ENCODE data around the gene SIAE.

DNA sequence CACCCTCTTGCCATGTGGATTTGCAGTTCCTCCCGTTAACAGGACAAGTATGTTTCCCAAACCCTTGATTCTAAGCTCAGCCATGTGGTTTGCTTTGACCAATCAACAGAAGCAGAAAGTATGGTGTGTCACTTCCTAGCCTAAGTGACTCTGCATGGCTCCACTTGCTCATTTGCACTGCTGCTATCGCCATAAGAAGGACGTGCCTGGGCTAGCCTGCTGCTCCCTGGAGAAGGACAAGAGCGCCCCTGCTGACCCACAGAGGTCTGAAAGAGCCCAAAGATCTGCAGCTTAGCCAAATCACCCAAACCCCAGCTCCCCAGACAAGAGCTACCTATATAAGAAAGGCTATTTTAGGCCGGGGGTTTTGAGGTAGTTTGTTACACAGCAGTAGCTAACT lies 32.9 kb downstream of the SIAE start:
- TF ChIP-seq, protein P1, sequence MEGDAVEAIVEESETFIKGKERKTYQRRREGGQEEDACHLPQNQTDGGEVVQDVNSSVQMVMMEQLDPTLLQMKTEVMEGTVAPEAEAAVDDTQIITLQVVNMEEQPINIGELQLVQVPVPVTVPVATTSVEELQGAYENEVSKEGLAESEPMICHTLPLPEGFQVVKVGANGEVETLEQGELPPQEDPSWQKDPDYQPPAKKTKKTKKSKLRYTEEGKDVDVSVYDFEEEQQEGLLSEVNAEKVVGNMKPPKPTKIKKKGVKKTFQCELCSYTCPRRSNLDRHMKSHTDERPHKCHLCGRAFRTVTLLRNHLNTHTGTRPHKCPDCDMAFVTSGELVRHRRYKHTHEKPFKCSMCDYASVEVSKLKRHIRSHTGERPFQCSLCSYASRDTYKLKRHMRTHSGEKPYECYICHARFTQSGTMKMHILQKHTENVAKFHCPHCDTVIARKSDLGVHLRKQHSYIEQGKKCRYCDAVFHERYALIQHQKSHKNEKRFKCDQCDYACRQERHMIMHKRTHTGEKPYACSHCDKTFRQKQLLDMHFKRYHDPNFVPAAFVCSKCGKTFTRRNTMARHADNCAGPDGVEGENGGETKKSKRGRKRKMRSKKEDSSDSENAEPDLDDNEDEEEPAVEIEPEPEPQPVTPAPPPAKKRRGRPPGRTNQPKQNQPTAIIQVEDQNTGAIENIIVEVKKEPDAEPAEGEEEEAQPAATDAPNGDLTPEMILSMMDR (IDR thresholded peaks at IDR 0.05) = no peak
- TF ChIP-seq POLR2A (IDR thresholded peaks at IDR 0.05) = no peak
